GM21737 (cell line): ENCODE measurements around the gene MACROD2.

Experiments used
- ATAC-seq: cut with Tn5 transposase; IDR thresholded peaks from one replicate; pipeline ENCODE4 v1.9.1; 2021; ENCODE audit warnings: mild to moderate bottlenecking, moderate library complexity; ENCODE audit not compliant: unreplicated experiment

The MACROD2 gene

DNA sequence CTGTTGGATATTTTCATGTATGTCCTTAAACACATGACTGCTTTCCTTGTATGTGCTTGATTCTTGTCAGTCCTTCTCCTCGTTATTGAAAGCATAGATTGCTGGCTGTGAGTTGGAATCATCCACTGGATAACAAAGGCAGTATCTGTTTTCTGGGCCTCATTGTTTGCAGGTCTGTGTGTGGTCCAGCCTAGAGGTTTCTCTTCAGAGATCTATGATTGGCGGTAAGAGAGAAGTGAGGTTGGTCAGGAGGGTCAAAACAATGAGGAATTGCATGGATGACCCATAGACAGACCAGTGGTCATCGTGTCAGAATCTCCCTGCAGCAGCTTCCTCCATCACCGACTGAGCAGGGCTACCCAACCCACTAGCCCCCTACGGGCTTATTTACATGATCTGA lies 1663.0 kb downstream of the MACROD2 start:
- no peak for ATAC-seq

- no peak for ATAC-seq
Observed at GRCh38 chr20:15673206-15673605, 1677.9 kb downstream of the MACROD2 start.

GRCh38 chr20:15674253-15675060 lies 1679.1 kb downstream of the MACROD2 start:
- no peak for ATAC-seq

DNA sequence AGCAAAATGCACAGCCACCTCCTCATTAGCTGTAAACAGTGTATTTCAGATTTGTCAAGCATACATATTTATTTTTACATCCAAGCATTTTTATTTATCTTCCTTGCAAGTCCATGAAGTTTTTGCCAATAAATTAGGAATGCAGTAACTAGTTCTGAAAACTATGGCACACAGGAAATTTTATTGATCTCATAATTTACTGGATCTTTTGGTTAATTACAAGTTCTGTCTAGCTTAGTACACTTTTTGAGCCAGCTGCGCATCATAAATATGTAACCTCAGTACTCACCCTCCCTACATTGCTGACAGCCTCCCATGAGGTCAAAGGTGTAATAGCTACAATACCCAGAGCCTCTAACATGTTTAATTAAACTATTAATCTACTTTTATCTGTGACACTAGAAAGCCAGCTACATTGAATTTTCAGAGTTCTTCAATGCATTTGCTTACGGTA lies 1679.8 kb downstream of the MACROD2 start:
- ATAC-seq, result no peak

- ATAC-seq, result no peak
Observed at GRCh38 chr20:15675813-15676484, 1680.6 kb downstream of the MACROD2 start.

GRCh38 chr20:15676815-15677214 lies 1681.5 kb downstream of the MACROD2 start:
- ATAC-seq, result no peak

GRCh38 chr20:15682690-15683089 lies 1687.4 kb downstream of the MACROD2 start:
- ATAC-seq, result no peak

DNA sequence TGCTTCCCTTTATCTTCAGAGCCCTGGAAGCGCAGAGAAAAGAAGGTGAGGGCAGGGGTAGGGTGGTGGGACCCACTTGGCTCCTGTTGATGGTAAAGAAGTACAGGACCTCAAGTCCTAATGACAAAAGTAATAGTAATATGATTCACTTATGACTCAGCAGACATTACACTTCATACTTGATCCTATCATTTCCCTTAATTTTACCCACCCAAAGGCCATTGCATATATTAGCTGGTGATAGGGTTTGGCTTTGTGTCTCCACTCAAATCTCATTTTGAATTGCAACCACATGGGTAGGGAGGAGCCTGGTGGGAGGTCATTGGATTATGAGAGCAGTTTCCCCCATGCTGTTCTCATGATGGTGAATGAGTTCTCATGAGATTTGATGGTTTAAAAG lies 1697.3 kb downstream of the MACROD2 start:
- no peak for ATAC-seq

DNA sequence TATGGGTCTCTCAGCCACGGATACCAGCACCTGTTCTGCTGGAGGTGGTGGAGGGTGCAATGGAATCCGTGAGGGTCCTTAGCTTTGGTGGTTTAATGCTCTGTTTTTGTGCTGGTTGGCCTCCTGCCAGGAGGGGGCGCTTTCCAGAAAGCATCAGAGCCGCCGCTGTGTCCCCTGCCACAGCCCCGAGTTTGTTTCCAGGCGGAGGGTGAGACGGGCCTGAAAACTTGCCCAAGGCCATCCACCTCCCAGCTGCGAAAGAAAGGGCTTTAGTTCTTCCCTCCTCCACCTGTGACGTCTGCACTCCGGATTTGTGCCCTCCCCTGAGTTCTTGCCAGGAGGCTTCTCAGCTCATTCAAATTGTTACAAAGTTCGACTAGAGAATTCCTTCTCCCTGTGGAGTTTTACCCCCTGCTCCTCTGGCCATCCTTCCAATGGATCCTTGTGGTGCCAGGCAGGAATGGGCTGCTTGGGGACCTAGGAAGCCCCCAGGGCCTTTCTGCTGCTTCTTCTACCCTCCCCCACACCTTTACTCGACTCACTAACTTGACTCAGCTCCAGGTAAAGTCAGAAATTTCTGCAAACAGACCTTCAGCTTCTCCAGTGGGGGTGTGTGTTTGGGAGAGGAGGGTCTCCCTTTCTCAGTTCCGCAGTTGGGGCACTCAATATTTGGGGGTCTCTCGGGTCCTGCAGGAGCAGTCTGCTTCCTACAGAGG lies 1704.3 kb downstream of the MACROD2 start:
- no peak for ATAC-seq

- no peak for ATAC-seq
Observed at GRCh38 chr20:15700147-15700765, 1704.9 kb downstream of the MACROD2 start.

DNA sequence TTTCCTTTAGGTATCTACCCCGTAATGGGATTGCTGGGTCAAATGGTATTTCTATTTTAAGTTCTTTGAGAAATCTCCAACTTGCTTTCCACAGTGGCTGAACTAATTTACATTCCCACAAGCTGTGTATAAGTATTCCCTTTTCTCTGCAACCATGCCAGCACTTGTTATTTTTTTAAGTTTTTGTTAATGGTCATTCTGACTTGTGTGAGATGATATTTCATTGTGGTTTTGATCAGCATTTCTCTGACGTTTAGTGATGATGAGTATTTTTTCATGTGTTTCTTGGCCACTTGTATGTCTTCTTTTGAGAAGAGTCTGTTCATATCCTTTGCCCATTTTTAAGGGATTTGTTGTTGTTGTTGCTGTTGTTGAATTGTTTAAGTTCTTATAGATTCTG lies 1706.8 kb downstream of the MACROD2 start:
- ATAC-seq, result no peak

GRCh38 chr20:15703171-15703911 lies 1708.0 kb downstream of the MACROD2 start:
- no peak for ATAC-seq

DNA sequence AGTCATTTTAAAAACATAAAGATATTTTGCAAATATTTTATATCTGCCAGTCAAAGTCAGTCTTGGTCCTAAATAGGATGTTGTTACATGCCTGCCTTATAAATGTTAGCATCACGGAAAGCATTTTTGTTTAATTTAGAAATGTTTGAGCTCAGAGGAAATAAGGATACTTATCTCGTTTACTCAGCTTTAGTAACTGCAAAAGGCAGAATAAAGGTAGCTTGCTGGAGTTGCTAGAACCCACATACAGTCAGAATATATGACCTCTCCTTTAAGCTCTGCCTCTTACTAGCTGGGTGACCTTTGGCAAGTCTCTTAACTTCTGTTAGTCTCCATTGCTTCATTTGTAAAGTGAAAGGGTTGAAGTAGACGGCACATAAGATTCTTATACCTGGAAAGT lies 1710.7 kb downstream of the MACROD2 start:
- ATAC-seq, result no peak

GRCh38 chr20:15706719-15707118 lies 1711.4 kb downstream of the MACROD2 start:
- ATAC-seq, result no peak

DNA sequence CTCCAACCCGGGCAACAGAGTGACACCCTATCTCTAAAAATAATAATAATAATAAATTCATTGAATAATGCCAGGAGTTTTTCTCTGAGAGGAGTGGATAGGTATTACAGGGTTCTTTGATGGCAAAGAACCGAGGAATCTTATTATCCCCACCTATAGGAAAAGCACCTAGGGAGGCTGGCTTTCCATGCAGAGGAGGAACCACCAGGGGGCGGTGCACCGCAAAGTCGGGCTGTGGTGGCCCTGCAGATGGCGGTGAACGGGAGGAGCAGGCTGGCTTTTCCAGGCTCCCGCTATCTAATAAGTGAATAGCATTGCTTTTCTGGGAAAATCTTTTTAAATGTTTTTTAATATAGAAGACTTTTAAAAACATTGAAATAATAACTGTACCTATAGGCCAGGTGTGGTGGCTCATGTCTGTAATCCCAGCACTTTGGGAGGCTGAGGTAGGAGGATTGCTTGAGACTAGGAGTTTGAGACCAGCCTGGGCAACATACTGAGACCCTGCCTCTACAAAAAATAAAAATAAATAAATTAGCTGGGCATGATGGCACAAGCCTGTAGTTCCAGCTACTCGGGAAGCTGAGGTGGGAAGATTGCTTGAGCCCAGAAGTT lies 1713.8 kb downstream of the MACROD2 start:
- ATAC-seq, result no peak

DNA sequence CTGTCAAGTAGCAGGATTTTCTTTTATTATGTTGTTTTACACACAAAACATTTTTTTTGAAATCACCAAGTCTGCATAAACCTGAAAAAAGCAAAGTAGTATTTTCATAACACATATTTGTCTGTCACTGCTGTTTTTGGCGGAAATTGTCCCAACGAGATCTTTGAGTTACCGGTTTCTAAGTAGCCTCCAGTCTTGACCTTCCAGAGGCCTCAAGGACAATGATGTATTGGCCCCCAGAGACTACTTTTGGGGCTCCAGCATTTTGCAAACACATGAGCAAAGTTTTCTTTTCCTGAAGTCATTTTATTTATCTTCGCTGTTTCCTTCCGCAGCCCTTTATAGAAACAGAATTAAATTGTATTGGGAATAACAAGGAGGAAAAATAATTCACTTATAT lies 1715.3 kb downstream of the MACROD2 start:
- no peak for ATAC-seq

DNA sequence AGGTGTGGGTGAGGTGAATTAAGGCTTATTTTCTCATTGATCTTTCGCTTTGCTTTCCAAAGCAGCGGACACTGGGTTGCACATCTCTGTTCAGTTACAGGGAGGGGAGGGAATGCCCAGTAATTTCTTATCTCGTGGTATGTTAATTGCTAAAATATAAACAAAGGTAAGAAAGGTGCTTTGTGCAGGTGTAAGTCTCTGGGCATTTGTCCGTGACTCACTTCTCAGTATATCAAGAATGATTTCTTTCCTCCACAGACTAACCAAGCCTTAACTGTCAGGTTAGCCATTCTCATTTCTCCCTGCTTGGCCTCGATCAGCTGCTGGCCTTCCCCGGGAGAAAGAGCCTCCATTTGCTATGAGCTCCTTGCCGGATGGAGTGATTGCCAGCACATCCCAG lies 1715.9 kb downstream of the MACROD2 start:
- ATAC-seq, result no peak

DNA sequence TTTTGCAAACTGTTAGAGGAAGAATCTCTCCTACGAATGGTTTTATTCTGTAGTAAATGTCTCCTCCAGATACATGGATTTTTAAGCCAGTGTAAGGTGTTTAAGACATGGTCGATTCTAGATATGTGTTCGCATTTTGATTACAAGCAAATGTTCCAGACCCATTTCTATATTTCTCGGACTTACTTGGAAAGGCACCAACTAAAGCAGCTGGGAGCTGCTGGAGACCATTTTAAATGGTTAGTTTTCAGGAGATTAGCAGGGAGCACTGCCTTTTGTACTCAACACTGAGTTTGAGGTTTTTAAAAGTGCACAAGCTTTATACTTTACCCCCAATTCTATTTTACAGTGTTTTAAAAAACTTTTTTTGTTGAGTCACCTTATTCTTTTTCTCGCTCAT lies 1720.9 kb downstream of the MACROD2 start:
- no peak for ATAC-seq

GRCh38 chr20:15726416-15726815 lies 1731.1 kb downstream of the MACROD2 start:
- ATAC-seq, result no peak

DNA sequence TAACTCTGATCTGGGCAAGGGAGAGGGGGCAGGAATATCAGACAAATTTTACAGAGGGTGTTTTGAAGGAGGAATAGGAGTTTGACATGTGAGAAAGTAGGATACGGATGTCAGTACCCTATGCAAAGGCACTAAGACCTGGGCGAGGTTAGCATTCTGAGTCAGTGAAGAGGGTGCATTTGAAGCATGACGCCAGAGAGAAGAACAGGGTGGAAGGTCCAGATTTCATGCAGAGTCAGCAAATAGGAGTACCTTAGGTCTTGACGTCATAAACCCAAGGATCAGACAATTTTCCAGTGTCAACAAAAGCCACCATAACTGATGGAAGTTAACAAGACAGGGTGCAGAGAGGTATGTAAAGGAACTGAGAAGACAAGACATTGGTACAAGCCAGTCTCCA lies 1738.7 kb downstream of the MACROD2 start:
- no peak for ATAC-seq
